Measurements from ENCODE around the gene GNRH2. TPM values are rescaled to one million over a fixed set of nuclear protein-coding genes. Genes with fewer than 3 reads are reported as not detected.
A peak's percentile ranks its signal among the peaks of the same experiment; 100 is the strongest.
"Not testable (repeated sequence)": the region's sequence is repeated elsewhere in the genome, so short reads cannot be mapped to it uniquely, and the experiment has no call there.

The GNRH2 gene
- total RNA-seq, 1 donor from 2014 or later = 2.4 TPM

GRCh38 chr20:3047486-3048419 lies 4.3 kb downstream of the GNRH2 start:
- H3K36me3 Mint-ChIP-seq (ENCODE audit: low read depth) = peaks cover 20% of the 10 kb centered on the region
- TF ChIP-seq CTCF (conservative IDR thresholded peaks at IDR 0.05) = no peak
- peak overlapping the region; percentile 91 for H3K4me3 Mint-ChIP-seq
- DNase-seq (ENCODE audit: low read depth, low spot score) = no peak
- peaks cover 16% of the 10 kb centered on the region for H3K4me1 Mint-ChIP-seq
- H3K27ac Mint-ChIP-seq (ENCODE audit: unreplicated experiment) = no peak overlapping the region
- H3K27me3 Mint-ChIP-seq (ENCODE audit: low read depth) = peaks cover 5% of the 10 kb centered on the region
- H3K9me3 Mint-ChIP-seq = no peaks in the 10 kb centered on the region

GRCh38 chr20:3051385-3052019 lies 8.1 kb downstream of the GNRH2 start:
- Mint-ChIP-seq H3K4me3 (no peak overlapping the region), H3K27me3 (ENCODE audit: low read depth) (no peaks in the 10 kb centered on the region), H3K27ac (ENCODE audit: unreplicated experiment) (no peak overlapping the region), H3K4me1 (peaks cover 7% of the 10 kb centered on the region), H3K9me3 (no peaks in the 10 kb centered on the region), H3K36me3 (ENCODE audit: low read depth) (peaks cover 20% of the 10 kb centered on the region)
- DNase-seq (ENCODE audit: low read depth, low spot score) = no peak
- TF ChIP-seq CTCF (conservative IDR thresholded peaks at IDR 0.05) = no peak

GRCh38 chr20:3059489-3059888 lies 16.1 kb downstream of the GNRH2 start:
- no peaks in the 10 kb centered on the region for H3K36me3 Mint-ChIP-seq (ENCODE audit: low read depth)
- H3K27me3 Mint-ChIP-seq (ENCODE audit: low read depth) = peaks cover 5% of the 10 kb centered on the region
- no peak overlapping the region for H3K27ac Mint-ChIP-seq (ENCODE audit: unreplicated experiment)

GRCh38 chr20:3064119-3064518 lies 20.7 kb downstream of the GNRH2 start:
- not testable (repeated sequence) for H3K27ac Mint-ChIP-seq (ENCODE audit: unreplicated experiment); DNase-seq (ENCODE audit: low read depth, low spot score); H3K27me3 Mint-ChIP-seq (ENCODE audit: low read depth); H3K4me1 Mint-ChIP-seq; H3K4me3 Mint-ChIP-seq; H3K36me3 Mint-ChIP-seq (ENCODE audit: low read depth); H3K9me3 Mint-ChIP-seq

More at GRCh38 chr20:3059489-3059888, 16.1 kb downstream of the GNRH2 start:
- Mint-ChIP-seq H3K9me3 (peaks cover 3% of the 10 kb centered on the region), H3K4me3 (no peak overlapping the region), H3K4me1 (no peaks in the 10 kb centered on the region)
- TF ChIP-seq CTCF (conservative IDR thresholded peaks at IDR 0.05) = no peak
- no peak for DNase-seq (ENCODE audit: low read depth, low spot score)

GRCh38 chr20:3067139-3068014 lies 24.0 kb downstream of the GNRH2 start:
- TF ChIP-seq CTCF (conservative IDR thresholded peaks at IDR 0.05) = no peak
- Mint-ChIP-seq H3K27me3 (ENCODE audit: low read depth) (peaks cover 18% of the 10 kb centered on the region), H3K4me3 (no peak overlapping the region), H3K4me1 (peaks cover 2% of the 10 kb centered on the region), H3K9me3 (no peaks in the 10 kb centered on the region), H3K27ac (ENCODE audit: unreplicated experiment) (no peak overlapping the region), H3K36me3 (ENCODE audit: low read depth) (no peaks in the 10 kb centered on the region)
- no peak for DNase-seq (ENCODE audit: low read depth, low spot score)

Measured in neural crest cell (in vitro differentiated cells).